Stimulated activated CD8-positive, alpha-beta memory T cell treated with anti-CD3 and anti-CD28 coated beads, Interleukin-2, amount 100 ng/mL, for 48 hours (primary cell): Measurements from ENCODE around the gene CHST8.
A peak's percentile ranks its signal among the peaks of the same experiment; 100 is the strongest.
"Not testable (repeated sequence)": the region's sequence is repeated elsewhere in the genome, so short reads cannot be mapped to it uniquely, and the experiment has no call there.

Experiments
- DNase-seq, 2 donors: peaks; one replicate each; pipeline ENCODE4 v3.0.0-alpha.2; 2020; ENCODE audit warnings: low read depth in 2 of 2

CHST8 gene

DNA sequence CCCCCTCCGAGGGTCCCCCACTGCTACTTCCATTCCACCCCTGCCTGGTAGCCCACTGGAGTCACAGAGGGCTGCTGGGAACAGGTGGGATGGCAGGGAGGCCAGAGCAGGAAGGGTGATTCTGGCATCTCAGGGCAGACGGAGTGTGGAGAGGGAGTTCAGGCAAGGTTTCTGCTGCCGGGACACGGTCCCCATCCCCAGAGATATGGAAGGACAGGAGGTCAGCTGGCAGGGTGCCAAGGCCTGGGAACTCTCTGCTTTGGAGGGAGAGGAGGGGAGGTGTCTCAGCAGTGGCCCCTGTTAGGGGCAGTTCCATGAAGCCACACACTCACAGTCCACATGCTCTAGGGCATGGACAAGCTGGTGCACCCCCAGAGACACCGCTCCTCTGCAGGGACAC lies 68.1 kb downstream of the CHST8 start:
- no peak for DNase-seq

DNA sequence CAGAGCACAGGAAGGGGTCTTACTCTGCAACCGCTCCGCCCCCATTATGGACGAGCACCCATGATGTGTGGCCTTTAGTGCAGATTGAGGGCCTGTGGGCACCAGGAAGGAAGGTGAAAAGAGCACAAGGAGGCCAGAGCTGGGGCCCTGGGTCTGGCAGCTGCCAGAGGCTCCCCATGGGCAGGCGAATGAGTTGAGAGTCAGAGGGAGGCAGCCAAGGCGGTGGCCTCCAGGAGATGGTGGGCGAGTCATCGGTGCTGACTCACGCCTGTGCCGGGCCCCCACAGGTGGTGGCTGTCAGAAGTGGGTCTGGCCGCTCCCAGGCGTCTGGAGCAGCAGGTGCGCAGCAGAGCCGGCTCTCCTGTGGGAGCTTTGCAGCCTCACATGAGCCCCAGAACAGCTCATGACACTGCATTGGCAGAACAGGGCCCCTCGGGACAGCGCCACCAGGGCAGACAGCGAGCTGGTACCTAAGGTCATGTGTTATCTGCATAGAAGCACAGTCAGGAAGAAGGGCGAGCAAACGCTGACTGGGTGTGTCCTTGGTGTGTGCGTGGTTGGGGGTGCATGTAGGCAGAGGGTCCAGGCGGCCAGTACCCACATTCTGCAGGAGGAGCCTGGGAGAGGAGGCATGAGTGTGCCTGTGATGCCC lies 68.8 kb downstream of the CHST8 start:
- DNase-seq = peak in 1 of 2 donors; percentile 4

DNA sequence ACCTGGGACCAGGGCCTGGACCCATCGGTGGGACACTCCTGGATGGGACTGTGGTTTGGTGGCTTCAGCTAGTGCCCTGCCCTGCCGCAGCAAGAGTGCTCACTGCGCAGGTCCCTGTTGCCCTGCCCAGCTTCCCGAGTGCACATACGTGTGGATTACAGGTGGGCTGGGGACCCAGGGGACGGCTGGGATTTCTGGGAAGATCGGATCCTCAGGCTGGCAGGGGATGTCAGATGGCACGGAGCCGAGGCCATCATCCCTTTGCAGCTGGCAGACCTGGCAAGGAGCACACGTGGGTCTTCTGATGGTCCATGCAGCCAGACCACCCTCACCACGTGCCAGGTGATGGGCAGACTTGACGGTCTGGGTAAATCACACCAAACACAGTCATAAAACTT lies 69.3 kb downstream of the CHST8 start:
- no peak for DNase-seq

DNA sequence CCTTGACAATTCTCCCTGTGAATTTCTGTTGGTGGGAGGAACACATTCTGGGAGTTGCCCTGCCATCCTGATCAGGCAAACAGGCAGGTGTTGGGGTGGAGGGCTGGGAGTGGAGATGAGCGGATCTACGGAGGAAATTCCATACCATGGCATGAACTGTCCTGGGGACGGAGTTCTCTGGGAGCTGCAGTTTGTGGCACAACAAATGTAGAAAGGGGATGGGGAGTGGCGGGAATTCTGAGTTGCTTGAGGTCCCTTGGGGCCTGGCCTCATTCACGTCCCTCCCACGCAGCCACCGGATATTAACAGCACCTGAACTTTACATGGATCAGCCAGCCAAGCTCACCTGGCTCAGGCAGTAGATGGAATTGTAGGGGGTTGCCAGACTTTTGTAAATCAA lies 70.0 kb downstream of the CHST8 start:
- DNase-seq = no peak

DNA sequence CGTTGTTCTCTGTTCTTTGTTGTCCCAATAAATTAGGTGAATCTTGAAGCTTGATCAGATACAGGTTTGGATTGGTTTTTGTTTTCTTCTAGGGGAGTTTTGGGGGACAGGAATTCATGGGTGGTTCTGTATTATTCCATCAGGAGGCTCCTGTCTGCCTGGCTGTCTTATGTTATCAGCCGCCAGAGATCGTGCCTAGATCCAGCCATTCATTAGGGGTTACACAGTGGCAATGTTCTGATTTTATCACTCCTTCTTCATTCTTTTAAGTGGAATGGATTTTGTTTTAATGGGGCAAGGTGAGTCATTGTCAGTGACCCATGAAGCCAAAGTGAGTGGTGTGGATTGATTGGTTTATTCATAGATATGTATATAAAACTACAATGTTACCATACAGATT lies 71.9 kb downstream of the CHST8 start:
- no peak for DNase-seq

DNA sequence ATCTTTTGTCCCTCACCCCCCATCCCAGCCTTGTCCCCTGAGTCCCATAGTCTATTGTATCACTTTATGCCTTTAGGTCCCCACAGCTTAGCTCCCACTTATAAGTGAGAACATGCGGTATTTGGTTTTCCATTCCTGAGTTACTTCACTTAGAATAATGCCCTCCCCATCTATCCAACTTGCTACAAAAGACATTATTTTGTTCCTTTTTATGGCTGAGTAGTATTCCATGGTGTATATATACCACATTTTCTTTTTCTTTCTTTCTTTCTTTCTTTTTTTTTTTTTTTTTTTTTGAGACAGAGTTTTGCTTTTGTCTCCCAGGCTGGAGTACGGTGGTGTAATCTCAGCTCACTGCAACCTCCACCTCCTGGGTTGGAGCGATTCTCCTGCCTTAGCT lies 73.8 kb downstream of the CHST8 start:
- DNase-seq = not testable (repeated sequence)

DNA sequence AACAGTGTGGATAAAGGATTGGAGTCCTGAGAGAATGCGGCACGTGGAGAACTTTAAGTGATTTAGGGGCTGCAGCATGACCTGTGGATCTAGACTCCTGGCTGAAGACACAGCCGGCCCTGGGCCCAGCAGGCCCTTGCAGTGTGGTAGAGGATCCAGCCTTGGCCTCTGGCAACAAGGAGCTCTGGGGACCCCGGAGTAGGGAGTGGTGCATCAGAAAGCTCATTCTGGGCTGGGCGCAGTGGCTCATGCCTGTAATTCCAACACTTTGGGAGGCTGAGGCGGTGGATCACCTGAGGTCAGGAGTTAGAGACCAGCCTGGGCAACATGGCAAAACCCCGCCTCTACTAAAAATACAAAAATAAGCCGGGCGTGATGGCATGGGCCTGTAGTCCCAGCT lies 76.0 kb downstream of the CHST8 start:
- no peak for DNase-seq

DNA sequence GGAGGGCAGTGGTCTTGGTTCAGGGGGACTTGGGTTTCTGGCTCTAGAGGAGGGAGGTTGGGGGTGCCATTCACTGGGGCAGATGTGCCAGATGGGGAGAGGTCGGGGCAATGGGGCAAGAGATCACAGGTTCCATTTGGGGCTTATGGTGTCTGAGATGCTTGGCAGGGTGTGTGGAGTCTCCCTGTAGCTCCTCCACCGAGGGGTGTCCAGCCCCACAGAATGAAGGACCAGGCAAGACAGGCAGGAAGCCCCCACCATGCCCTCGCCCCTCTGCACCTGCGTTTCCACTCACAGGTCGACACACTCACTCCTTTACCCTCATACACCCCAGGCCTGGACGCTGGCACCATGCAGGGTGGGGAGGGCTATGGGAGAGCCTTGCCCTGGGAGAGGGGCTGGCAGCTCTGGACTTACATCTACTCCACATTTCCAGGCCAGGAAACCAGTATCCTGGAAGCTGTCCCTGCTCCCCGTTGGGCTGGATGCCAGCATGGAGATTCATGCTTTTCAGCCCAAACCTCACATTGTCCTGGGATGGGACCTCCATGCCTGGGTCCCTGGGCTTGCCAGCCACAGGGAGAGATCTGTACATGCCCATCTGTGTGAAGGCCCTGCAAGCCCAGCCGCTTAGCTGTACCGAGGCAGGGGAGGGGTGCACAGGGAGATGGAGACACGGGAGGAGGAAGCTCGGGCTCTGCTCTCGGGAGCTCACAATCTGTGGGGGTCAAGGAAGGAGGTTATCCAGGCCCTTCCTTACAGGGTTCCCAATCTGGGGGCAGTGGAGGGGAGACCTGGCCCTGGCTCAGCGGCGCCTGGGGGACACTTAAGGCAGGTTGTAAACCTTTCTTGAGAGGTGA lies 77.1 kb downstream of the CHST8 start:
- DNase-seq = no peak

DNA sequence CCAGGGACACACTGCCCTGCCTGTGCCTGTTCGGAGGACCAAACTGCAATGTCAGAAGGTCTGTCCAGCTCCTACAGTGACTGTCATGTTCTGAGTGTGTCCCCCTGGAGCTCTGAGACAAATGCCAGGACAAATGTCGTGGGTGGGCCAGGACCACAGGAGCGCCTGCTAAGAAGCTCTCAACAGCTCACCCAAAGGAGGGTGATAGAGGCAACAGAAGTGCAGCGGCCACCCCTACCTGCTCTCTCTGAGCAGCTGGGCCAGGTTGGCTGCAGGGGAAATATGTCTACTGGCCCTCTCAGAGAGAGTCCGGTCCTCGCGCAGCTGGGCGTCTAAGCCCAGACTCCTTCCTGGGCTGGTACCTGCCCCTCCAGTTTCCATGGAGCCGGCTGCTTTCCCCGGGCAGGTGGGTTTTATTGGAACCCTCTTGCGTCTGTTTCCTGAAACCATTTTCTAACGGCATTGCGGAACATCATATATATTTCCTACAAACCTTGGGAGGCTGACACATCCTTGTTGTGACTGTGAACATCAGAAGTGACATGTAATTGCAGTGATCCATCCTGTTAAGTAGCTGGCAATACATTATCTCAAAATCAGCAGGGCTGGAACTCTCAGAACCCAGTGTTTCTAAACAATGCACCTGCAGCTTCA lies 78.1 kb downstream of the CHST8 start:
- DNase-seq = no peak

DNA sequence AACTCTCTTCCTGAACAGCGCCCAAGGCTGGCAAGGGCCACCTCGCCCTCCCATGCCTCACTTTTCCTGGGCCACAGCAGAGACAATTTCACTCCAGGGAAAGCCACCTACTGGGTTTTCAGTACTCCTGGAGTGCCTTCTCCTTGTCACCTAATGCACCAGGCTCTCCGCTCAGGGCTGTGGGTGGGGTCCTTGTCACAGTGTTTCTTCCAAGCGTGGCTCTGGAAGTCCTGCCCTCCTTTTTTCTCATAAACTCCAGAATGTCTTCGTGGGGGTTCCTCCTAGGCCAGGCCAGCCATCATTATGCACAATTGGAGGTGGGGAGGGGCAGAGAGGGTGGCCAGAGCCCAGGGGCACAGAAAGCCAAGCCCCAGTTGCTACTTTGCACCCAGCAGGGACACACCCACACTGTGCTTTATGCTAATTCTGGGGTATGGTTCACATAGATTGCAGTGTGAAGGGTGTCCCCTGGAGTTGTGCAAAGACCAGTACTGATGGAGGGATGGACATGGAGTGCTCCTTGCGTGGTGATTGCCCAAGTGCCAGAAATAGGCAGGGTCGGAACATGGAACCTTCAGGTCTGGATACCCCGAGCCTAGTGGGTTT lies 78.8 kb downstream of the CHST8 start:
- DNase-seq = no peak

DNA sequence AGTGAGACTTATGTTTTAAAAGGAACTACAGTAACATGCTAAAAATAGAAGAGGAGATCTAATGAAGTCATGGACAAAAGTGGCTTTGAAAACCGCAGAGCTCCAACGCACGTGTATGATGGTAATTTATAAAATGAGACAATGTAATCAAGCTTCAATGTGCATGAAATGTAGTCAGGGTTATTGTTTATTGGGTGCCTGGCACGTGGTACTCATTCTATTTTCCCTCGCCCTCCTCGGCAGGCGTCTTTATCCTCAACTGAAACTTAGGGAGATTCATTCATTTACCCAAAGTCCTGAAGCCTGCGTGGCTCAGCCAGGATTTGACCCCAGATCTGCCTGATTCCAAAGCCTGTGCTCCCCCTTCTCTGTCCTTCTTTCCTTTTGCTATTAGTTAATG lies 79.8 kb downstream of the CHST8 start:
- DNase-seq = no peak

DNA sequence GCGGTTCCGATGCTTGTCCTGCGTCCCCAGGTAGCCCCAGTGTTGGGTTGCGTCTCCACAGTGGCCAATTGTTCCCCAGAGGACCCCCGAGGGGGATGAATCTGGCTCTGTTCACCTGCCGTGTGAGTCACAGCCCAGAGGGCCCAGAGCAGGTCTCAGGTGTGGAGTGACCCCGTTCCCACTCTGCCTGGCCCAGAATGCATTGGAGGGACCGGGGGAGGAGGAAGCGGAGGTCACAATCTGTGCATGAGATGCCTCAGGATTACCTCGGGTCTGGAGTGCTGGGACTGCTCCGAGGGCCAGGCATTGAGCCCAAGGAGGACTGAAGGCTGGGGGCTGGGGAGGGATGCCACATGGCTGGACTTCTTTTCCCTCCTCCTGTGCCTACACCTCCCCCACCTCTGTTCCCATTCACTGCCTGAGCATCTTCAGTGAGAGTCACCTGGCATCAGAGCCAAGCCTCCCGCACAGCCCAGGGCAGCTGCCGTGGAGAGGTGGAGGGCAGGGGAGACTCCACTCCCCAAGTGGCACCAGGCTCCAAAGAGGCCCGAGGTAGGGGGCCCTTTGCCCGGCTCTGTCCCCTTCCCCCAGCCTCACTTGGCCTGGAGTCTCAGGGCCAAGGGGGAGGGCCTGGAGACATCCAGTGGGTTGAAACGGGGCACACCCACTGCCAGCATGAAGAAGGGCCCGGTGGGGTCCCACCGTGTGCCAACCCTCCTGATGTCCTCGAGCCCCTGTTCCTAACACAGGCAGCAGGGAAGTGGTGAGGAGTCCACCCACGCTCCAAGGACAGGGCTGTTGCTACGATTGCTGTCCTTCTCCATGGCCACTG lies 81.1 kb downstream of the CHST8 start:
- DNase-seq = no peak

DNA sequence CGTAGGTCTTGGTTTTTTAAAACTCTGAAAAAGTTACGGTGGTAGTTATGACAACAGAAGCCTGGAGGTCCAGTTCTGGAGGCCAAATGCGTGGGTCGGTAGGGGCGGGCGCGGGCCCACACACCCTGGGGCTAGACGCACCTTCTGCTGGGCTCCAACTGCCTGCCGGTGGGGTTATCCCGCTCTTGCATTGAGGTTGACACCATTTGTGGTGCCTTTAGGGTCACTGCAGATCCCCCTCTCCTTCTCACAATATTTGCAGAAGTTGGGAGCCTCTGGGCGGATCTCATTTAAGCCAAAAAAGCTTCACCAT lies 81.6 kb downstream of the CHST8 start:
- no peak for DNase-seq

DNA sequence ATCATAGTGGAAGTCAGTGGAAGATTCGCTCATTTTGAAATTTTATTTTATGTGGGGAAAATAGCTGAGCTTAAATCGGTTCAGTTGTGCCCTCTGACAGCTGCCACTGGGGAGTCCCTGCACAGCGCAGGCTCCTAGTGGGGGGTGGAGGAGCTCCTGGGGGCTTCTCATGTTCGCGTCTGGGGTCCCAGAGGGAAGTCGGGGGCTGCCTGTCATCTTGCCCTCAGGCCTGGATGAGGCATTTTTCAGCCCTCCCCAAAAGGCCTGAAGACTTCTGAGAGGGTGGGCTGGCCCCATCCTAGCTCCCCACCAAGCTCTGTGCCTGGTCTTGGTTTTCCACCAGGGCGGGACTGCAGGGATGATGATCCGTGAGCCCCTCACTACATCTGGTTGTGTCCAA lies 82.1 kb downstream of the CHST8 start:
- DNase-seq = no peak

DNA sequence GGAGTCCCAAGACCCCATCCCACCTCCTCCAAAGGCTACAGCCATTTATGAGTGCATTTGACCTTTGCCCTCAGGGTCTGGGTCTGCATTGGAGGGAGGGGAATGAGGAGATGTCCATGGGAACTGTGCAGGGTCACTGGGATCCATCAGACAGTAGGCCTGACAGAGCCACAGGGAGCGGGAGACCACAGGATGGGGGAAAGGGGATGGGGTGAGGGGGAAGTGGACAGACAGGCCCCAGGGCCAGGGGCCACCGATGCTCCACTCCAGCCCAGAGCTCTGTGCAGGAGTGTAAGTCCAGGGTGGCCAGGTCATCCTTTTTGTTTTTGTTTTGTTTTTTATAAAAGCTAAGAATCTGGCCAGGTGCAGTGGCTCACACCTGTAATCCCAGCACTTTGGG lies 82.5 kb downstream of the CHST8 start:
- DNase-seq = no peak

DNA sequence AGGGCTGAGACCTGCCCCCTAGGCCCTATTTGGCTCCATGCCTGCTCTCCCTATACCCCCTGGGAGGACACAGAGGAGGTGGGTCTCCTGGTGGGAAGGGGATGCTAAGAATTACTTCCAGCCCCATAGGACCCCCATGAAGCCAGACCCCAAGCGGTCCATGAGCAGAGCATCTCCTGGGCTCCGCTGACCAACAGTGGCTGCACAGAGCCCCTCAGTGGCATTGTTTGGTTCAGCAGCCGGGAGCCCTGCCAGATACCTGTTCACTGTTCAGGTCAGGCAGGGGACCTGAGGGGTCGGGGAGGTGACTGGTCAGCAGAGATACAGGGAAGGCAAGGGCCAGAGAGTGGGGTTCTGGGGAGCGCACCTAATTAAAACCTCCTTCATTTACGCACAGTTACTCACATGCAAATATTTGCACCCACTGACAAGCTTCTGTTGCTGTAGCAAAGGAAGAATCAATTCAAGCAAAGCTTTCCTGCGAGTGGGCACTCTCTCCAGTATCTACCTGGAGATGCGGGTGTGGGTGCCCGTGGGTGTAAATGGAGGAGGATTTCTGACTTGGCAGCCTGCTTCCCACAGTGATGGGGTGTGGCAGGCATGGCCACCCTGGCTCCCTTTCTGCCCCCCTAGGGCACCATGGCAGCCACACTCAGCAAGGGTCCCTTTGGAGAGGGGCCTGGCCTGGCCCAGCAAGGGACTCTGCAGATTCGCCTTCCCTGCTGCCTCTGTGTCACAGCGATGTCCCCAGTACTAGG lies 83.5 kb downstream of the CHST8 start:
- no peak for DNase-seq

DNA sequence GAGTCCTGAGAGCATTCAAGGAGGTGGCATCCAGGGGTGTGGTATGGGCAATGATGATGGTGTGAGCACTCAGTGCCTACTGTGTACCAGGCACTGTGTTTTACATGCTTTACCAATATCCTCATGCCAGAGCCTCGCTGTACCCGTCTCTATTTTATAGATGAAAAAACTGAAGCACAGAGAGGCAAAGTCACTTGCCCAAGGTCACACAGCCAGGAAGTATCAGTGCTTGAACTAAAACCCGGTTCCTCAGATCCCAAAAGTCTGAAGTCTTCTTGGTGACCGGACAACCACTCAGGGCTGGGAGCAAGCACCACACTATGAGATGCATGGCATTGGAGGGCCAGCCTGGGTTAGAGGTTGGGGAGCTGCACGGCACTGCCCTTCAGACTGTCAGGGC lies 84.1 kb downstream of the CHST8 start:
- DNase-seq = no peak

DNA sequence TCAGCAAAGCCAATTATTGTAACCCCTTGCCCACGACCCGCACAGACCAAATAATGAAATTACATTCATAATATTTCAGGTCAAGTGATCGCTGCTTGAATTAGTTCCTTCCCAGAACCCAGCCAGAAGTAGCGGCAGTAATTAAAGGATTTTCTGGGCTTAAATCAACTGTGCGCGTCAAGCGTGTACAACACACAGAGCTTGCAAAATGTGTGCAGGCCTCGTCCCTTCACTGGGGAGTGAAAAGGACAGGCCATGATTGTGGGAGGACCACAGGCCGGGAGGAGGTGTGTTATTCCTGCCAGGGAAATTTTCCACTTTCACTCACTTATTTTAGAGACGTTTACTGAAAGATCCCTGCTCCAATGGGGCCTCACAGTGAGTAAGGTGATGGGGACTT lies 84.9 kb downstream of the CHST8 start:
- DNase-seq = no peak

DNA sequence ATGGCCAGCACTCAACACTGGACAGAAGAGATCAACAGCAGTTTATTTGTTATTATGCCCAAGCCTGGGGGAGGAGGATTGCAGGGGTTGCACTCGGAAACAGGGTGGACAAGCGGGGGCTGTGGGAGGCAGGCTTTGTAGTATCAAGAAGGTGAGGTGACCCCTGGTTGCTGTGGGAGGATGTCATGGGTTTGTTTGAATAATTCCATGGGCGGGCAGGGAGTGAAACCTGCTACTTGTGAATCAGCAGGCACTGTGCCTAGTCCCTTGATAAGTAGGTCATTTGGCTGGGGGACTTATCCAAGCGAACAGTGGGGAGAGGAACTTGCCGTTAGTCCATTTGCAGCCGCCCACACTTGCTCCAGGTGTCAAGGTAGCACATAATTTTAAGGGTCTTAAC lies 90.5 kb downstream of the CHST8 start:
- no peak for DNase-seq

DNA sequence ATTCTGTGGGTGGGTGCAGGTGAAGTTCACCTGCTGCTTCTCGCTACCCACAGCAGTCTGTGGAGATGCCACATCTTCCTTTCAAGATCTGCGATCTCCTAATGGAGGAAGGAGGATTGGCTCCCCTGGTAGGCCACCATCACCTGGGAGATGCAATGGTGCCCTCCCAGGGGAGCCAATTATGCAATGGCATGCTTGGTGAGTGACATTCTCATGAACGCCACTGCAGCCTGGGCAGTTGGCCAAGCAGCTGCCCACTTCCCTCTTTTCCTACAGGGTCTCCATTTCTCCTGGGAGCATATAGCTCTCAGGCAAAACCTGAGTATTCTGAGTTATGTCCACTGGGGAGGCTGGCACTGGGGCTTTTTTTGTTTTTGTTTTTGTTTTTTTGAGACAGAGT lies 91.4 kb downstream of the CHST8 start:
- no peak for DNase-seq

DNA sequence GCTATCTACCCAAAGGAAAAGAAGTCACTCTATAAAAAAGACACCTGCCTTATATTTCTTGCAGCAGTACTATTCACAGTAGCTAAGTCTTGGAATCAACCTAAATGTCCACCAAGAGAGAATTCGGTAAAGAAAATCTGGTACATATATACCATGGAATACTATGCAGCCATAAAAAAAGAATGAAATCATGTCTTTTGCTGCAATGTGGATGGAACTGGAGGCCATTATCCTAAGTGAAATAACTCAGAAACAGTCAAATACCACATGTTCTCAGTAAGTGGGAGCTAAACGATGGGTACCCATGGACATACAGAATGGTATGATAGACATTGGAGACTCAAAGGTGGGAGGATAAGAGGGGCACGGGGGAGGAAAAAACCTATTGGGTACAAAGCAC lies 92.4 kb downstream of the CHST8 start:
- DNase-seq = no peak
